Neural cell (in vitro differentiated cells): ENCODE data around the gene DNAJC16.

Source experiments
- MXI1 ChIP-seq: fragments of 450-650 bp; conservative IDR thresholded peaks from 2 replicates; pipeline ENCODE4 v1.6.1; 2014; ENCODE audit warnings: antibody characterized with exemption, mild to moderate bottlenecking; ENCODE audit not compliant: poor library complexity, severe bottlenecking
- RAD21 ChIP-seq: fragments of 450-650 bp; conservative IDR thresholded peaks from 2 replicates; pipeline ENCODE4 v1.6.1; 2014; ENCODE audit warnings: antibody characterized with exemption, mild to moderate bottlenecking, moderate library complexity
- TF ChIP-seq, protein P1 (sequence below): fragments of 450-650 bp; IDR thresholded peaks from 2 replicates; pipeline ENCODE4 v1.5.1; 2014; ENCODE audit warnings: antibody characterized with exemption, mild to moderate bottlenecking, moderate library complexity; ENCODE audit not compliant: poor library complexity, severe bottlenecking

- TF ChIP-seq, protein P1, sequence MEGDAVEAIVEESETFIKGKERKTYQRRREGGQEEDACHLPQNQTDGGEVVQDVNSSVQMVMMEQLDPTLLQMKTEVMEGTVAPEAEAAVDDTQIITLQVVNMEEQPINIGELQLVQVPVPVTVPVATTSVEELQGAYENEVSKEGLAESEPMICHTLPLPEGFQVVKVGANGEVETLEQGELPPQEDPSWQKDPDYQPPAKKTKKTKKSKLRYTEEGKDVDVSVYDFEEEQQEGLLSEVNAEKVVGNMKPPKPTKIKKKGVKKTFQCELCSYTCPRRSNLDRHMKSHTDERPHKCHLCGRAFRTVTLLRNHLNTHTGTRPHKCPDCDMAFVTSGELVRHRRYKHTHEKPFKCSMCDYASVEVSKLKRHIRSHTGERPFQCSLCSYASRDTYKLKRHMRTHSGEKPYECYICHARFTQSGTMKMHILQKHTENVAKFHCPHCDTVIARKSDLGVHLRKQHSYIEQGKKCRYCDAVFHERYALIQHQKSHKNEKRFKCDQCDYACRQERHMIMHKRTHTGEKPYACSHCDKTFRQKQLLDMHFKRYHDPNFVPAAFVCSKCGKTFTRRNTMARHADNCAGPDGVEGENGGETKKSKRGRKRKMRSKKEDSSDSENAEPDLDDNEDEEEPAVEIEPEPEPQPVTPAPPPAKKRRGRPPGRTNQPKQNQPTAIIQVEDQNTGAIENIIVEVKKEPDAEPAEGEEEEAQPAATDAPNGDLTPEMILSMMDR = no peak
- TF ChIP-seq MXI1 (no peak), RAD21 (no peak)
These were observed 96.8 kb downstream of the DNAJC16 start for GRCh38 chr1:15623435-15623834.
